Measurements from ENCODE around the gene FN1.
"Not testable (repeated sequence)": the region's sequence is repeated elsewhere in the genome, so short reads cannot be mapped to it uniquely, and the experiment has no call there.

The FN1 gene

DNA sequence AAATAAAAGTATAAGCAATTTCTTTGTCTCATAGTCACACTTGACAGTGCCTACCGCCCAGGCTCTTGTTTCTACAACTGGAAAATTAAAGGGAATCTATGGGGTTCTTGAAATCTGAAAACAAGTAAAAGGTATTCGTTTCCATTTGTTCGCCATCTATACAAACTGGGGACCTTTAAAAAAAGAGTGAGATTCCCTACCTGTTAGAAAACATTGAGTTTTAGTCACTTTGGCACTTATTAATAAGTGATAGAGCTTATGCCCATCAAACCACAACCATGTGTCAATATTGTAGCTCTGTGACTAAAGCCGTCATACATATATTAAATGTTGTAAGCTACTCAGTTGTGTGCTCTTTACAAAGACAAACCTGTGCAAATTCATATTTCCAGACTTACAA lies 13.2 kb downstream of the FN1 start:
- DNase-seq = no peak

DNA sequence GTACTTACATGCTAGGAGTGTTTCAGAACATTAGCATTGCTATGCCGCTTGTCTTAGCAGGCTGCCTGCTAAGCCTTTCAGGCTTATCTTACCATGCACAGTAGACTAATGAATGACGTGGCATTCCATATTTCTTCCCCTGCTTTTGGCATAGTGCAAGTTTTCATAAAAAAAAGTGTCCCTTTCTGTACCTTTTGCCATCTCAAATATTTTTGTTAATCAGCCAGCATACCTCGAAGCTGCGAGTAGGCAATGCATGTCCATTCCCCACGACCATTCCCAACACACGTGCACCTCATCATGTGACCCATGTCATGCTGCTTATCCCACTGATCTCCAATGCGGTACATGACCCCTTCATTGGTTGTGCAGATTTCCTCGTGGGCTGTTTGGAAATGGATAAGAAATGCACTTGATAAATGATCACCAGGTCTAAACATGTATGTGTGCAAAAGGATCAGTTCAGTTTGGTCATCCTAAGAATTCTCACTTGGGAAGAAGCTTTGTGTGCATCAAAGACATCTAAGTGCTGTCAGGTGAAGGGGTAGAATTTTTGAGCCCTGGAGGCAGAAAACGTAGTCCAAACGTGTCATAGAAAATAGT lies 13.9 kb downstream of the FN1 start:
- no peak for DNase-seq

DNA sequence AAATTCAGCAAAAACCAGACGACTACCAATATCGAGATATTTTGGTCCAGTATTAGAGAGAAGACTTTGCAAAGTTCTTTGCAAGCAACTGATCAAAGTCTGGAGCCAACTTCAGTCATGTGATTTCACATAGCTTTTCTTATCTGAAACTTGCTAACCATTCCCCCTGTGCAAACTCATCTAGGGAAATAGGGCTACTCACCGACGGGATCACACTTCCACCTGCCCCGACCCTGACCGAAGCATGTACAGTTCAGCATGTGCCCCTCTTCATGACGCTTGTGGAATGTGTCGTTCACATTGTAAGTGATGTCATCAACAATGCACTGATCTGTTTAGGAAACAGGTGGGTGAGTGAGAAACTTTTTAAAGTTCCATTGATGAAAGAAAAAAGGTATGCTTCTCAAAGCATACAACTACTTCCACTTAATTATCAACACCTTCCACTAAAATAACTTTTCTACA lies 15.4 kb downstream of the FN1 start:
- DNase-seq = no peak

DNA sequence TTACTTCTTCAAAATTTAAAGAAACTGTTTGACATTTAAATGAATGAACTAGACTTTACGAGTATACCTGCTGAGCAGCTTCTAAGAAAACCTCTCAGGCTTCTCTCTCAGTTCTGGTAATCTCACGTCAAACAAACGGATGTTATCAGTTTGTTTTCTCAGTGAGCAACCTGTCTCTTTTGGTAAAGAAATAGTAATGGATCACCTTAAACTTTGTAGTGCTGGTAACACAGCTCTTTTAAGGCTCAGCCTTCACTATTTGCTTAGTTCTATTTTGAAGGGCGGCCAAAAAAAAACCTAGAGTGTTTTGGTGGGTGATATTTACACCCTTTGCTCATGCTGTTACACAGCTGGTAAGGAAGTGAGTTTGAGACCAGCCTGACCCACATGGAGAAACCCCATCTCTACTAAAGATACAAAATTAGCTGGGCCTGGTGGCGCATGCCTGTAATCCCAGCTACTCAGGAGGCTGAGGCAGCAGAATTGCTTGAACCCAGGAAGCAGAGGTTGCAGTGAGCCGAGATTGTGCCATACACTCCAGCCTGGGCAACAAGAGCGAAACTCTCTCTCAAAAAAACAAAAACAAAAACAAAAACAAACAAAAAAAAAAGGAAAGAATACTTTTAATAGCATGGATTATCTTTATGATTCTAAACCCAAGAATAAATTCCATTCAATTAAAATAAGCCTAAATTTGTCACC lies 15.9 kb downstream of the FN1 start:
- DNase-seq = no peak

DNA sequence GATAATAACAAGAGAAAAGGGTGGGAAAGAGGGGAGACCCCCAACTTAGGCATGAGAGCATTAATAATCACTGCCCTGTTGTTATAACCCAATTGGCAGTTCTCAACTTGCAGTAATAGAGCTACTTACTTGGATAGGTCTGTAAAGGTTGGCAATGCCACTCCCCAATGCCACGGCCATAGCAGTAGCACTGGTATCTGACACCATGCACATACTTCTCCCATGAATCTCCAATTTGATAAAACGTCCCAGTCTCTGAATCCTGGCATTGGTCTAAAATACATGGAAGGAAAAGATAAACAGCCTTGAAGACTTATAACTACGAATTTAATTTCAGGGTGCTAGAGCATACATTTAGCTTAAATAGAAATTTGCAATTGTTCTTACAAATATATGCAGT lies 16.8 kb downstream of the FN1 start:
- DNase-seq = no peak

DNA sequence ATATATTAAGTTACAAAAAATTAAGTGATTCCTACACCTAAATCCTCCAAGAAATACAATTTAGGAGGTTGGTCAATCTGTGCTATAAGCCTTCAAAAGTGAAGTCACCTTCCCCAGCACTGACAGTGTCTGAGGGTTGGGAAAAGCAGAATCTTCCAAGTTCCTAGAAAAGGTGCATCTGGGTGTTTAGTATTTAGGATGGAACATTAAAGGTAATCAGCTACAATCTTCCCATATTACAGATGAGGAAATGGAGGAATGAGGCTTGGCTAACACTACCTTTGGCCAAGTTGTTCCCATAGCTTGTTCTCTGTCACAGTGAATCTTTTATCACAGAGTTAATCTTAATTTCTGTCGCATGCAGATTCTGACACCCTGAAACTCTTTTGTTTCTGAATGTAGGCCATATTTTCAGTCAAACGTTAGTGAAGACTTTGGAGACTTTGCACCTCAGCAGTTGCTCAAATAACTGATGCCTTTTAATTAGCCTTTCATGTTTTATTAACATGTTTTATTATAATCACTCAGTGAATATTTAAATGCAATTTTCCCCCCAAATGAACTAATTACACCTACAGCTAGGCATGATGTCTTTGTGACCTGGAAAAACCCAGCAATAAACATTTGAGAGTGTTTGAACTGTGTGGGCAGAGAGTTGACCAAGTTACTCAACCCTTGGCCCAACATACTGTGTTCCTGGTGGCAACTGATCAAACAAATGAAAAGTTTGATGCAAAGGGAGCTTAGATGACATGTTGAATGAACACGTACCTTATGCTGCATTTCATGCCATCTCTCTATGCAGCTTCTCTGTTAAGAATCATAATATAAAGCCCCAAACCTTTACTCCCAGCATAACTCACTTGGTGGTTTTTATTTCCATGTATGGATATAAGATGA lies 17.6 kb downstream of the FN1 start:
- DNase-seq = no peak

DNA sequence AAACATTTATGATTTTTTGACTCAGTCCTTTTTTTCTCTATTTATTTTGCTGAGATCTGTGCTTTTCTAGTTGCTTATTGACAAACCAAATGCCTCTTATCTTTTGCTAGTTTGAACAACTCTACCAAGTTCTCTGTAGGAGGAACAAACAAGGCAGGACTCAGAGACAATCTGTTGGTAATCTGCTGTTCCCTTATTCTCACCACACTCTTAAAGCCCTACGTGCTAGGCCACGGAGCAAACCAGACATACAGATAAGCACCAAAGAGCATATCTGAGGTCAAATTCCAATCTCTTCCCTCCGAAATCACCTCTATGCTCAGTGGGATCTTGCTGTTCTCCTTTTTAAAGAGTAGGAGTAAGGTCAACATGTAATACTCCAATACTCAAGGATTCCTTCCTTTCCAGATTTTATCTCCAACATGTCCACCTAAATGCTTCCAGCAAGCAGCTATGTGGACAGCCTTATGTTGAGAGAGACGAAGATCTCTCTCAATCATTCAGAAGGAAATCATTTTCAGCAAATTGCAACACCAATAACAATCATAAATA lies 18.4 kb downstream of the FN1 start:
- no peak for DNase-seq

DNA sequence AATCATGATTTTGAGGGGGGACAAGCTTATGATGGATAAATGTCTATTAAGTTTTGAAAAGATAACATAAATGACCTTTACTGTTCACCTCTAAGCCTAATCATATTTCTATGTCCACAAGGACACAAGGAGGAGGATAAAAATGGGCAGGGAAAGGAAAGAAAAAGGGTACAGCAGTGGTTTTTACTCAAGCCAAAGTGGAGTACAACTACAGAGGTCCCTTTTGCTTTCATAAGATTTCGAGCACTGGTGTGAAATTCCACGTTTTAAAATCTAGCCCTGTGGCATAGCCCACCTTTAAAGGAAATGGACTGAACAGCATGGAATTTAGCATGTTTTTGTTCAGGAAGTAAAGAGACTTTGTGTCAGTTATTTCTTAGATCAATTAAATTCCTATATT lies 19.2 kb downstream of the FN1 start:
- DNase-seq = no peak

DNA sequence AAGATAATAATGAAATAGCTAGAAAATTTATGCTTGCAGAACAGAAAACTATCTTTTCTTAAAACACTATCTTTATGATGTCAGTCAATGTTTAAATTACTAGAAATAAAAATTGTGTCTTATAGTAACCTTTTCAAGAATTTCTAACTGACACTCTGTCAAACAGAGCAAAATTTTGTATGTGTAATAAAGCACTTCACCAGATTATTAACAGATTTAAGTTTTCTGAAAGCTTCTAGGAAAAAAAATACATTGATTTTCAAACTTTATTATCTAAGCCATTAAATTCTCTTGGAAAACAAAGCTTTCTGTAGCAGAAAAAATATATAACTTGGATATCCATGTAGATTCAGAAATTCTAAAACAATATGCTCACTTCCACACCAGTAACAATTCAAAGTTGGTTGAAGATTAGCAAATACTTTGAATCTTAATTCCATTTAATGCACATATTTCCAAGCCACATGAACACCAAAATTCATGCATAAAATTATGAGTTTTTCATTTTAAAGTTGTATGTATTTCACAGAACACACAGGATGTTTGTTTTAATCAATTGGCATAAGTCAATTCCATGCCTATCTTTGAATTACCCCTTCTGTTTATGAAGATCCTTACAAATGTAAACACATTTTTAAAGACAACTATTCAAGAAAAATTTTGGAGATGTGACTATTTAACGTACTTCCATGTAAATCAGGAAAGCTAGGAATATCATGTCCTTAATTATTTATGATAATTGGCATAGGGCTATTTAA lies 19.9 kb downstream of the FN1 start:
- DNase-seq = no peak

DNA sequence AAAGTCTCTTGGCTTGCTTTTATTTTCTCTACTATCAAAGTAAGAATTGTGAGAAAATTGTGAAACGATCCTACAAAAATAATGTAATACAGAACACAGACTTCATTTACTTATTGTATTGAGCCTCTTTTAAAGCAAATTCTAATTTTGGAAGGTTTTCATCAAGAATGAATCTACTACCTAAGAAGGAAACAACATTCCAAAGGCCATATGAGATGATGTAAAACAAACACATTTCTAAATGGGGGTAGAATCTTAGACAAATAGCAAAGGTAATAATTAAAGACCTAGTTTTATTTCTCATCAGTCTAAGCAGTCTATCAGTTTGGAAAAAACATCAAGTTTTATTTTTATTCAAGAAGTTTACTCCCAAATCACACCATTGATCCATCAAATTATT lies 20.6 kb downstream of the FN1 start:
- DNase-seq = no peak

DNA sequence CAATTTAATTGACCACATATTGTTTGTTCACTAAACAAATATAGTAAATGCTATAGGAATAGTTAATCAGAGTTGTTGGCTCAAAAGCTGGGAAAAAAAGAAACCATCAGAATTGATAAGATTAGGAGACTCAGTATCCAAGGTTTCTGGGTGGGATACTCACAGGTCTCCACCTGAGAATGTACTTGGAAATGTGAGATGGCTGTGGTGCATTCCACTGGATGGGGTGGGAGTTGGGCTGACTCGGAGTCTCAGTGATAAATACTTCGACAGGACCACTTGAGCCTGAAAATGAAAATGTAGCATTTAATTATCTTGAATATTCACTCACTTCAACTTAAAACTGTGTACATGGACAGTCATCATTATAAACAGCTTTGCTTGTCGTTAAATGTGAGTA lies 21.2 kb downstream of the FN1 start:
- no peak for DNase-seq

DNA sequence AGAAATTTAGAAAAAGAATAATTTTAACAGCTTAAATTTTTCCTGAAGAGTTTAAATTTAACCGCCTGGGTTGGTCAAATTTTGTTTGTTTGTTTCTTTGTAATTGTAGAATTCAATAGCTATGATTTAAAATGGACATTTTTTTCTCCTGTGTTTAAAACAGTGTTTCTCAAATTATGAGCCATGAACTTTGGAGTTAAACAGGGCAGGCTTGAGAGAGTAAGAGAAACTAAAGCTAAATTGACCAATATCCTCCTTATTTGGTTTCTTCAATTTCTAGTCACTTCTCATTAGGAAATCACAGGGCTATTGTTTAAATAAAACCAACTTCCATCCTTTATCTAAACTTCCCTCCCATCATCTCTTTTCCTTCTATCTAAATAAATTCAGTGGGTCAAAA lies 21.9 kb downstream of the FN1 start:
- no peak for DNase-seq

DNA sequence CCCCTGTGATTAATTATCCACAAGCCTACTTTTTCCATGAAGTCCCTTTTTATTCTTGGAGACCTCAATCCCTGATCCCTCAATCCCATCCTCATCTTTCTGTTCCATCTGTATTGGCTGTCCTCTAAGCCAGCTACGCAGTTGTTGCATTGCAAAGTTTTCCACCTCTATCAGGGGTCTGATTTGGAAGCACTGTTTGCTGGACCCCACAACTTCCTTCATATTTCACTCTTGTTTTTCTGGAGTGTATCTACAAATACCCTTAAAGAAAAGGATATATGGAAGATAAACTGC lies 22.4 kb downstream of the FN1 start:
- DNase-seq = no peak

DNA sequence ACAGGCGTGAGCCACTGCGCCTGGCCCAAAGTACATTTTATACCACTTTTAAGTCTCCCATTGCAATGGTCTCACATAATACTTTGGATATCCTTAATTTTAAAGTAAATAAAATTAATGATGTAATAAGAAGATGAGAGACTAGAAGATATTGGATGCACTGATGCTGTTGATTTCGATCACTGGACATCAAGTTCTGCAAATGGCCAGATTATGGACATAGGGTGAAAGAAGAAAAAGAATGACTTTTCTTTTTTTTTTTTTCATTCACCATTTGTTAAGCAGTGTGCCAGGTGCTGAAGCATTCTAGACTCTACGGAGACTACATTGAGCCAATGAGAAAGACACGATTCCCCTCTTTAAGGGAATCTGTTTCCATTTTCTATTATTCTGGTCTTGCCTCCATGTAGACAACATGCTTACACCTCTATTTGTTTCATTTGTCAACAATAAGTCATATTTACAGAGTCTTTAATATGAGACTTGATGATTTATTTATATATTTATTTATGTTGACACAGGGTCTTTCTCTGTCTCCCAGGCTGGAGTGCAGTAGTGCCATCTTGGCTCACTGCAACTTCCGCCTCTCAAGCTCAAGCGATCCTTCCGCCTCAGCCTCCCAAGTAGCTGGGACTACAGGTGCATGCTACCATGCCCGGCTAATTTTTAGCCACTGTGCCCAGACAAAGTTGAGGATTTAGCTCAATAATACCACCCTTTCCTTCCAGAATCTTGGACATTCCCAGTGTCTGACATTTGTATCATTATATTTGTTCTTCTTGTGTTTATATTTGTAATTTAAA lies 23.7 kb downstream of the FN1 start:
- no peak for DNase-seq

DNA sequence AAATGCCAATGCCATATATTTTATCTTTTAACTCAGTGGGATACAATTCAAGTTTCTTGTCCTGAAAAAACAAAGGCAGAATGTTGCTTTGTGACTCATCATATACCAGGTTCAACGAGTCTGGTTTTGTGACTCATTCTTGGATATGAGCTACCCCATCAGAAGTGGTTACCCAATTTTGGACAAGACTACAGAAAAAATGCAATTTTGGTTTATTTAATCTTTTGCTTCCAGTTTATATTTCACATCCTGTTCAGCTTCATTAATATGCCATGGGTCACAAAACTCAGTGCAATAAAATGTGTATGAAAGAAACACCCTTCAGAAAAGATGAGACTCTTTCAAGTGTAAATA lies 25.0 kb downstream of the FN1 start:
- no peak for DNase-seq

DNA sequence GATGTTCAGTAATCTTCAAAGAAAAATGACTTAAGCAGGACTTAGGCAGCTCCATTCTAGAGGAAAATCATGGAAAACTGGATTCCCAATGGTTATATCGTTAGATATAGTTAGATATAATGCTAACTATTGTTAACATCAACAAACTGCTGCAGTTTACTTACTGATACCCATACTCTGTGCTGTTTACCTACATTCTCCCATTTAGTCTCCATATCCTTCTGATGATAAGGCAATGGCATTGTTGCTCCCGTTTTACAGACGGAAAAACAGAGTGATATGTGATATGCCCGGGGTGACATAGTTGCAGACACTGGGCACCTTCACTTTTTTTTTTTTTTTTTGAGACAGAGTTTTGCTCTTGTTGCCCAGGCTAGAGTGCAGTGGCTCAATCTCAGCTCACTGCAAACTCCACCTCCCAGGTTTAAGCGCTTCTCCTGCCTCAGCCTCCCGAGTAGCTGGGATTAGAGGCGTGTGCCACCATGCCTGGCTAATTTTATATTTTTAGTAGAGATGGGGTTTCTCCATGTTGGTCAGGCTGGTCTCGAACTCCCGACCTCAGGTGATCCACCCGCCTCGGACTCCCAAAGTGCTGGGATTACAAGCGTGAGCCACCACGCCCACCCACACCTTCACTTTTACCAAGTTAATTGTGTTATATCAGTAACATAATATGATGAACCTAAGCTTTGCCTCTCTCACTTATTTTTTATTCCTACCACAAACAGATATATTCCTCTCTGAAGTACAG lies 25.5 kb downstream of the FN1 start:
- not testable (repeated sequence) for DNase-seq

DNA sequence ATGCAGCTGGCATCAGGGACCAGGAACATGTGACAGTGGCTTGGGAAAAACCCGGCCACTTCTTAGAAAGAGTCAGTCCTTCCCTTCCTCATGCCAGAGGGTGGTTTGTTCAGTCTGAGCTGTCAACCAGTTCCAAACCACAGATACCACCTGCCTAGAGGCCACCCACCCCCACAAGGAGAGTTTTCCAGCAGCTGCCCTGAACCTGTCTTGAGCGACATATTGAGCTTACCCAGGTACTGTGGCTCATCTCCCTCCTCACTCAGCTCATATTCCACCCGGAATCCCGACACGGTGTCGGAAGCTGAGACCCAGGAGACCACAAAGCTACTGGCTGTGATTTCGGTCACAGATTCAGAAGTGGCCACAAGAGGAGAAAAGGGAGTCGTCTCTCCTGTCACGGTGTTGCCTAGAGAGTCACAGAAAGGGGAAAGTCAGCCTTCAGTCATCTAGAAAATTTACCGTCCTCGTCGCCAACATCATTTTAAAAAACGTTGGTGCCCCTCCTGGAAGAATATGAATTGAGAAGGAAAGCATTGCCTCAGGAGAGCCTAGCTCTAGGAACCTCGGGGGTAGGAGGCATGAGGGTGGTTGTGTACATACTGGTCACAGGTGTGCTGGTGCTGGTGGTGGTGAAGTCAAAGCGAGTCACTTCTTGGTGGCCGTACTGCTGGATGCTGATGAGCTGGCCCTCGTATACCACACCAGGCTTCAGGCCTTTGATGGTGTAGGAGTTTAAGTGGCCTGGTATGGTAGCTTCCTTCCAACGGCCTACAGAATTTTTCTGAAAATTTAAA lies 26.3 kb downstream of the FN1 start:
- DNase-seq = no peak

DNA sequence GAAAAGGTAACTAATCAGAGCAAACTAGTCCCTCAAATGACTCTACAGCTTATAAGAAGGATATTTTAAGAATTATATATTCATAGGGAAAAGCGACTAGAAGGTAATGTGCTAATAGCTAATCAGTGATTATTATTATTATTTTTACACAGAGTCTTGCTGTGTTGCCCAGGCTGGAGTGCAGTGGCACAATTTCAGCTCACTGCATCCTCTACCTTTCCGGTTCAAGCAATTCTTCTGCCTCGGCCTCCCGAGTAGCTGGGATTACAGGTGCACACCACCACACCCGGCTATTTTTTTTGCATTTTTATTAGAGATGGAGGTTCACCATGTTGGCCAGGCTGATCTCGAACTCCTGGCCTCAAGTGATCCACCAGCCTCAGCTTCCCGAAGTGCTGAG lies 27.4 kb downstream of the FN1 start:
- not testable (repeated sequence) for DNase-seq

DNA sequence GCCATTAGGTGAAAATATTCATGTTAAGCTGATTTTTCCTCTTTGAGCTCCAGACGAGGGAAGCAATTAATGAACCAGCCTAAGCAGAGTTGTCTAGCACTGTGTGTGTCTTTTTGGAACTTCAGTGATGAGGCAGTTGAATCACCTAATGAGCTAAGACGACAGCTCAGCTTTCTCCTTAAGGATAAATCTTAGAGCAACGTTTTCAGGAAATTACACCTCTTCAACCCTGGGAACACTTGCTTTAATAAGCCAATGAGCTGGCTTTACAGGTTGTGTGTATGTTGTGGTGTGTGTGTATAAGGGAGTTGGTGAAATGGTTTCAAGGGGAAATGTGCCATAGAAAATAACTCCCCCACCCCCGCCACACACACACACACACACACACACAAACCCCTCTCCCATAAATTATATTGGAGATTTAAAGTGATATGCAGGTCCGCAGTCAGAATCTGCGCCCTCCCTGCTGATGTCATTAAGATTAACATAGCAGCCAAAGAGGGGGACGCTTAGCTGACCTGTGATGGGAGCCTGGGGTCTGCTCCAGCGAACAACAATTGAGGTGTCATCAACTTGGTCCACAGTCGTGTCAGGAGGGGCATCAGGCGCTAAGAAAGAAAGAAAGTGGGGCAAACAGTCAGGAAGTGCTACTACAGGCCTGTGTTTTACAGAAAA lies 28.1 kb downstream of the FN1 start:
- DNase-seq = no peak

DNA sequence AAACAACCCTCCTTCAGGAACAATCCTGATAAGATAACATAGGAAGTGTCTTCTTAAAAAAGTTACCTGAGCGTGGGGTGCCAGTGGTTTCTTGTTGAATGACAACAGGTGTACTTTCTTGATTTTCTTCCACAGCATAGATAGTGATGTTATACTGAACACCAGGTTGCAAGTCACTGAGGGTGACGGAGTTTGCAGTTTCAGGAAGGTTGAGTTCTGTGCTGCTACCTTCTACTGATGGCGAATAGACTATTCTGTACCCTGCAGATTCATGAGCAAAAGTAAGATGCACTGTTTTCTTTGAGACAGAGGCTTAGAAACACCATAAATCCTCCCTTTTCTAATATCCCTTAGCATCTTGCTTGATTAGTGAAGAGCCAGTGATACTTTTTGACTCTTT lies 28.8 kb downstream of the FN1 start:
- DNase-seq = no peak

Measured in DMS79 treated with DMSO at 0.1 percent for 48 hours (cell line).